ENCODE results near the gene LUC7L.
"Not testable (repeated sequence)": the region's sequence is repeated elsewhere in the genome, so short reads cannot be mapped to it uniquely, and the experiment has no call there.

LUC7L gene

DNA sequence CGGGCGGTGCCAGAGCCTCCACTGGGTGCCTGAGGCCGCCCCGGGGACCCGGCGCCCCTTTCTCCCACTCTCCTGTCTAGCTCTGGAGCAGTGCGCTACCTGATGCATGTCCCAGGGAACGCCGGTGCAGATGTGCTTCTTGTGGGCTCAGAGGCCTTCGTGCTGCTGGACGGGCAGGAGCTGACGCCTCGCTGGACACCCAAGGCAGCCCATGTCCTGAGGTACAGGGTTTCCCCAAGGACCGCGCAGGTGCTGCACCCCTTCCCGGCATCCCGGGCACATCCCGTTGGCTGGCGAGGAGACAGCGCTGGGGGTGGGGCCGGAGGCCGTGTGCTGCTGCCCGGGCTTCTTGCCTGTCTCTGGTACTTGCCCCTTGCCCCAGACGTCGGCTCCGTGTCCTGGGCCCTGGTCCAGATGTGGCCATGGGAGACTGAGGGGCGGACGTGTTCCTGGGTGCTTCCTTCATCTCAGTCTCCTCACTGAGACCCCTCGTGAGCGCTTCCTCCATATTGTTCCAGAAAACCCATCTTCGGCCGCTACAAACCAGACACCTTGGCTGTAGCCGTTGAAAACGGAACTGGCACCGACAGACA lies 34.0 kb upstream of the LUC7L start:
- DNase-seq (ENCODE audit: low spot score): no peak

DNA sequence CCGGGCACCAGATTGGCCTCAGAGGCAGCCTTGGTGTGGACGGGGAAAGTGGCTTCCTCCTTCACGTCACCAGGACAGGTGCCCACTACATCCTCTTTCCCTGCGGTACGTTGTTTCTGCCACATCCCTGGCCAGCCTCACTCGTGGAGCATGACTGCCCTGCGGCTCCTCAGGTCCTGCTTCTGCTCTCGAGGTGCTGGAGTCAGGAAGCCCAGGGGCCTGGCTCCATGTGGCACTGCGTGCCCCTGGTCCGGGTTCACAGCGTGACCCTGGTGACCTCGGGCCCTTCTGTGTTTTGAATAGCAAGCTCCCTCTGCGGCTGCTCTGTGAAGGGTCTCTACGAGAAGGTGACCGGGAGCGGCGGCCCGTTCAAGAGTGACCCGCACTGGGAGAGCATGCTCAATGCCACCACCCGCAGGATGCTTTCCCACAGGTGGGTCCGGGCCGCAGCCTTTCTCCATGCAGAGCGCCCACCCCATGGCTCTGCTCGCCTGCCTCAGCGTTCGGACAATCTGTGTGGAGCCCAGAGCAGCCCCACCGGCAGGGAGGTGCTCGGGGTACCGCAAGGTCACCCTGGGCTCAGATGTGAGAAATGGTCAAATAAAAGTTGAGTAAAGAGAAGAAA lies 33.0 kb upstream of the LUC7L start:
- DNase-seq (ENCODE audit: low spot score): no peak

DNA sequence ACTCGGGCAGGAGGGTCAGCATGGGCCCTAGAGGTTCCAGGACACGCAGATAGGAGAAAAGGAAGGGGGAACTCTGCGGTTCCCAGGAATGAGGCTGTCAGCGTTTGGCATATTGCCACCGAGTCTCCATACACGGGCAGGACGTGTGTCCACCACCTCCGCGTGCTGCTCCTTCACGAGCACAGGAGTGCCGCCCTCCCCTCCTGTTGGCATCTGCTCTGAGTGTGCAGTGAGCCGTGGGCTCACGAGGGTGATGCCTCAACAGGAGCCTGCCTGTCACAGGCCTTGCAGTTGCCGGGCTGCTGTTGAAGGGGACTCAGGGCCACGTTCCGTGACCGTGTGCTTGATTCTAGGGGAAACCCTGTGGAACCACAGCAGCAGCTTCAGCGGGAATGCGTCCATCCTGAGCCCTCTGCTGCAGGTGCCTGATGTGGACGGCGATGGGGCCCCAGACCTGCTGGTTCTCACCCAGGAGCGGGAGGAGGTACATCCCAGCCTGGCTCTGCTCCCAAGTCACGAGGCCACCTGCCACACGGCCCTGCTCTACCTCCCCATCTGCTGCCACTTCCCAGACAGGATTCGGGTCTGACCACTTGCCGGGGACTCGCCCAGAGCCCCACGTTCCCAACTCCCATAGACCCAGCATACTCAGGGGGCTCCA lies 31.9 kb upstream of the LUC7L start:
- DNase-seq (ENCODE audit: low spot score): peak; percentile 3

DNA sequence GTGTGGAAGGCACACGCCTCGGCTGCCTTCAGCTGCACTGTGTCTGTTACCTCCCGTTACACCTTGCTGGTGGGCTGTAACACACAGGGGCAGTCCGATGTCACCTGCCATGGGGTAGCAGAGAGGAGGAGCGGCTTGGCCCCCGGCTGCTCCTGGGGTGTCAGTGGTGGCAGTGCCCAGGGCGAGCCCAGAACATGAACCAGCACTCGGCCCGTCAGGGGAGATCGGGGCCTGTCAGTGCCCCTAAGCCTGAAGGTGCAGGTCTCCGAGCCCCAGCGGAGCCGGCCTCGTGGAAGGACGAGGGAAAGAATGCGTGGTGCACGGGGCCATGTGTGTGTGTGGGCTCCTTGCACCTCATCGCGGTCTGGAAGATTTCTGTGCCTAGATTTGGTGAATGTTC lies 31.1 kb upstream of the LUC7L start:
- no peak for DNase-seq (ENCODE audit: low spot score)

DNA sequence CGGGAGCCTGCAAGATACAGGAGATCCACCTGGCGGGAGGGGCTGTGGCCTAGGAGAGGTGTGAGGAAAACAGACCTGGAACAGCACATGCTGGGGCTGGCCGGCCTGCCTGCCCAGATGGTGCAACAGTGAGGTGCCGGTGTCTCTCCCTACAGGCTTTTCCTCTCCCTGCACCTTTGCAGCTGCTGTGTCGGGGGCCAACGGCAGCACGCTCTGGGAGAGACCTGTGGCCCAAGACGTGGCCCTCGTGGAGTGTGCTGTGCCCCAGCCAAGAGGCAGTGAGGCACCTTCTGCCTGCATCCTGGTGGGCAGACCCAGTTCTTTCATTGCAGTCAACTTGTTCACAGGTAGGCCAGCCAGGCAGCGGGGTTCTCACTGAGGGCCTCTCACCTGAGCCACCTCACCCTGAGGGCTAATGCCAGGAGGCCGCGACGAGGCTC lies 30.6 kb upstream of the LUC7L start:
- no peak for DNase-seq (ENCODE audit: low spot score)

DNA sequence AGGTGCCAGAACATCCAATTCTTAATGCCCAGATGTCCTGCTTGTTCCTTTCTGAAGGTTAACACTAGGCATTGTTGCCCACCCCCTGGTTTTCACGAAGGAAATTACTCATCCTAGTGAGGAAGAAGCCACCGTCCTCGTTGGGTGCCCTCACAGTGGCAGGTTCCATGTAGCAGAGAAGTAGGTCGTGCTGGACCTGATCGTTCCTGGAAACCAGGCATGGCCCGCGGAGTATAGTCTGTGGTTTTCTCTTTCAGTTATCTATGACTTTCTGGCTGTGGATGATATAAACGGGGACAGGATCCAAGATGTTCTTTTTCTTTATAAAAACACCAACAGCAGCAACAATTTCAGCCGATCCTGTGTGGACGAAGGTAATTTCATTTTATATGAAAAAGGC lies 30.0 kb upstream of the LUC7L start:
- DNase-seq (ENCODE audit: low spot score): no peak

DNA sequence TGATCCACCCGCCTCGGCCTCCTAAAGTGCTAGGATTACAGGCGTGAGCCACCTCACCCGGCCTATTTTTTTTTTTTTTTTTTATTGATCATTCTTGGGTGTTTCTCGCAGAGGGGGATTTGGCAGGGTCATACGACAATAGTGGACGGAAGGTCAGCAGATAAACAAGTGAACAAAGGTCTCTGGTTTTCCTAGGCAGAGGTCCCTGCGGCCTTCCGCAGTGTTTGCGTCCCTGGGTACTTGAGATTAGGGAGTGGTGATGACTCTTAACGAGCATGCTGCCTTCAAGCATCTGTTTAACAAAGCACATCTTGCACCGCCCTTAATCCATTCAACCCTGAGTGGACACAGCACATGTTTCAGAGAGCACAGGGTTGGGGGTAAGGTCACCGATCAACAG lies 28.8 kb upstream of the LUC7L start:
- DNase-seq (ENCODE audit: low spot score): not testable (repeated sequence)

DNA sequence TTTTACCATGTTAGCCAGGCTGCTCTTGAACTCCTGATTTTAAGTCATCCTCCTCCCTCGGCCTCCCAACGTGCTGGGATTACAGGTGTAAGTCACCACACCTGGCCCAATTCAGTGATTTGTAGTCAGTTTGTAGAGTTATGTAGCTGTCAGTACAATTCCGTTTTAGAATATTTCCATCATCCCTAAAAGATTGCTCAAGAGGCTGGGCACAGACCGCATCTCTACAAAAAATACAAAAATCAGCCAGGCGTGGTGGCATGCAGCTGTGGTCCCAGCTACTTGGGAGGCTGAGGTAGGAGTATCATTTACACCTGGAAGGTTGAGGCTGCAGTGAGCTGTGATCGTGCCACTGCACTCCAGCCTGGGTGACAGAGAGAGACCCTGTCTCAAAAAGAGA lies 25.9 kb upstream of the LUC7L start:
- DNase-seq (ENCODE audit: low spot score): no peak

DNA sequence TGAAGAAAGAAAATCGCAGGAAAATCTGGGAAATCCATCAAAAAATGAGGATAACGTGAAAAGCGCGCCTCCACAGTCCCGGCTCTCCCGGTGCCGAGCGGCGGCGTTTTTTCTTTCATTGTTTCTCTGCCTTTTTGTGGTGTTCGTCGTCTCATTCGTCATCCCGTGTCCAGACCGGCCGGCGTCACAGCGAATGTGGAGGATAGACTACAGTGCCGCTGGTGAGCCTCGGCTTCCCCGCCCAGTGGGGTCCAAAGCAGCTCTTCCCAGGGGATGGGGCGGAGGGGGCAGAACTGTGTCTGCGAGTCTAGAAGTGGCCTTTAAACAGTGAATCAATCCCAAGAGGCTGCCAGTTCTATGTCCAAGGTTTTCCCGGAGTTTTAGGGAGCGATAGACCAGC lies 25.2 kb upstream of the LUC7L start:
- DNase-seq (ENCODE audit: low spot score): no peak

DNA sequence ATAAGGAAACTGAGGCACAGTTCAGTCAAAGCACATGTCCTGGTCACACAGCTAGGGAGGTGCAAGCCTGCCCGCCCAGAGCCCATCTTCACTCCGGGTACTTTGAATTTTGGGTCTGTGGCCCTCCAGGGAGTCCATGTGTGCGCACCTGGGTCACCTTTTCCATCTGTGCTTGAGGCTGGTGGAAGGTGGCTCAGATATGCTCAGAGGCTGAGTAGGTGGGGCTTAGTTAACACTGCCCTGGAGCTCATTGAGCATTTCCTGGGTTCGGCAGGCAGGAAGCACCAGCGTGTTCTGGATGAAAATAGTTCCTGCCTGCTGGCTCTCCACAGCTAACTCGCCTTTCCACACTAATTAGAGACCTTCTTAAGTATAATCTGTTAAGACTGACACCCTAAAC lies 24.6 kb upstream of the LUC7L start:
- no peak for DNase-seq (ENCODE audit: low spot score)

DNA sequence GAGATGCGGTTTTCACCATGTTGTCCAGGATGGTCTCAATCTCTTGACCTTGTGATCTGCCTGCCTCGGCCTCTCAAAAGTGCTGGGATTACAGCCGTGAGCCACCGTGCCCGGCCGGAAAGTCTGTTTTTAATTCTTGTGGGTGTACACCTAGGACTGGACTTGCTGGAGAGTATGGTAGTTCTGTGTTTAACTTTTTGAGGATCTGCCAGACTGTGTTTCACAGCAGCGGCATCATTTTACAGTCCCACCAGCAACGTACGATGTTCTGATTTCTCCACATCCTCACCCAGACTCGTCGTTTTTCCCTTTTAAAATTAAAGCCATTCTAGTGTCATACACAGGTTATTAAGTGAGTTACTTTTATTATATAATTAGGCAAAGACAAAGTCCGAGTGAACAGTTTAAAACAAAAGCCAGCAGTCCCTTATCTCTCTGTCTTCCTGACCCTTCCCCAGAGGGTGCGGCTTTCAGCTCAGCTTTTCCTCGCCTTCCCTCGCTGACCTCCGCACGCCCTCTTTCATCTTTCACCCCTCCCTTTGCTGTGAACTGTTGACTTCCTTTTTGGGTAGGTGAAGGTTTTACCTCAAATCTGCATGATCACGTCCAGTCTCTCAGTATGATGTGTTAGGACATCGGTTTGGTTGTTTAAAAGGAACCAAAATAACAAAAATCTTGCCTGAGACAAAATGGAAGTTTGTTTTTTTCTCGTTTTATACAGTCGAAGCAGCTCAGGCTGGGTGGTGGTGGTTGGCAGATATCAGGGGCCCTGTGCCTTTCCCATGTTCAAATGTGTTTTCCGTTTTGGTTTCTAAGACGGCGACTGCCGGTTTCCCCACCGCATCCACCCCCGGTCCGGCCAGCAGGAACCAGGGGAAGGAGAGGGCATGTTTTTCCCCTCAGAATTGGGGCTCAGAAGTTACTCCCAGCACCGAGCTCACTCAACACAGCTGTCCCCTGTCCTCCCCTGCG lies 23.4 kb upstream of the LUC7L start:
- no peak for DNase-seq (ENCODE audit: low spot score)

DNA sequence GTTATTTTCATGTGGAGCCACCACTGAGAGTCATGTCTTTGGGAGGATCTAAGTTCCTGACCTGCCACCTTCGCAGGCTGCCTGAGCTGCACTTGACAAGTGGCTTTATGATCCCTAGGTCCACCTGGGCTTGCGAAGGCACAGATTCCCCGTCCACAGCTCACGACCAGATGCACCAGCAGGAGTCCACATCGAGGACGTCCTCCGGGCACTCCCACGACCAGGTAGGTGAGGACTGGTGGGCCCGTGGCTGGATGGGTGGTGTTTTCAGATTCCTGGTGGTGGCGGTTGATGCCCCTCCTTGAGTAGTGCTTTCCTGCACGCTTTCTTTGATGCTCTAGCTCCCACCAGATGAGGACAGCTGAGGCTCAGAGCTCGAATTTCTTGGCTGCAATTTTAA lies 20.2 kb upstream of the LUC7L start:
- DNase-seq (ENCODE audit: low spot score): no peak

DNA sequence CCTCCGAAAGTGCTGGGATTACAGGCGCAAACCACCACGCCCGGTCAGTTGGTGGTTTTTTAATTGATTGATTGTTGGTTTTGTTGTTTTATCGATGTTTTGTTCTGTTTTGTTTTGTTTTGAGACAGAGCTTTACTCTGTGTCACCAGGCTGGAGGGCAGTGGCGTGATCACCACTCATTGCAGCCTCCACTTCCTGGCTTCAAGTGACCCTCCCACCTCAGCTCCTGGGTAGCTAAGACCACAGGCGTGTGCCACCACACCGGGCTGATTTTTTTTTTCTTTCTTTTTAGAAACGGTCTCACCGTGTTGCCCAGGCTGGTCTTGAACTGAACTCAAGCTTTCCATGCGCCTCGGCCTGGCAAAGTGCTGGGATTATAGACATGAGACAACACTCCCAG lies 17.8 kb upstream of the LUC7L start:
- no peak for DNase-seq (ENCODE audit: low spot score)

DNA sequence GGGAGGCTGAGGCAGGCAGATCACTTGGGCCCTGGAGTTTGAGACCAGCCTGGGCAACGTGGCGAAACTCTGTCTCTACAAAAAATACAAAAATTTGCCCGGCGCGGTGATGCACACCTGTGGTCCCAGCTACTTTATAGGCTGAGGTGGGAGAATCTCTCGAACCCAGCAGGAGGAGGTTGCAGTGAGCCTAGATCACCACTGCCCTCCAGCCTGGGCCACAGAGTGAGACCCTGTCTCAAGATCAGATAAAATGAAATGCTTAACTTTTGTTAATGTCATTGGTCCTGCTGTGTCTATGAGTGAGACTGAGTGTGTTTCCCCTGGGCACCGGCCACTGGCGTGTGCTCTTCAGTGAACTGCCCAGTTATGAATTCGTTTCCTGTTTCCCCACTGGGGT lies 15.9 kb upstream of the LUC7L start:
- DNase-seq (ENCODE audit: low spot score): no peak

DNA sequence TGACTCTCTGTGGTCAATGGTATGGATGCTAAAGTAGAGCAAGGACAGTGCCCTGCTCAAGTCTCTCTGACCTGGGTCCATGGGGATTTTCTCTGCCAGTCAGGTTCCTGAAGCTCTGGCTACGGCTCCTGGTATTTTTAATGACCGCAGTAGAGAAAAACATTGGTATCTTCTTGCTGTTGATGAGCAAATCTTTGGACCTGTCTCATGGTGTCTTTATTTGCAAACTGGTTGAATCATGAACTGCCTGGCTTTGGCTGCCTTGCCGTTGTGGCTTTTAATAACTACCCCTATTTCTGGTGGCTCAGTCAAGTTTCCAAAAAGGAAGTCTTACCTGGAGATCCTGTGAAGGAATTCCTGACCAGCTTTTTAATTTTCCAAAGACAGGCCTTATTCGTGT lies 14.1 kb upstream of the LUC7L start:
- no peak for DNase-seq (ENCODE audit: low spot score)

DNA sequence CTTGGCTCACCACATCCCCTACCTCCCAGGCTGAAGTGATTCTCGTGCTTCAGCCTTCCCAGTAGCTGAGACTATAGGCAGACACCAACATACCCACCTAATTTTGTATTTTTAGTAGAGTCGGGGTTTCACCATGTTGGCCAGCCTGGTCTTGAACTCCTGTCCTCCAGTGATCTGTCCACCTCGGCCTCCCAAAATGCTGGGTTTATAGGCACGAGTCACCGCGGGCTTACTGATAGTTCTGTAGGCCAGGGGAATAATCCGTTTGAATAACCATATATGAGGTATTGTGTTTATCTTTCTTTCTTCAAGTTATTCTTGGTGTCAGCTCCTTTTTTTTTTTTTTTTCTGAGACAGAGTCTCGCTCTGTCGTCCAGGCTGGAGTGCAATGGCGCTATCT lies 13.0 kb upstream of the LUC7L start:
- no peak for DNase-seq (ENCODE audit: low spot score)

DNA sequence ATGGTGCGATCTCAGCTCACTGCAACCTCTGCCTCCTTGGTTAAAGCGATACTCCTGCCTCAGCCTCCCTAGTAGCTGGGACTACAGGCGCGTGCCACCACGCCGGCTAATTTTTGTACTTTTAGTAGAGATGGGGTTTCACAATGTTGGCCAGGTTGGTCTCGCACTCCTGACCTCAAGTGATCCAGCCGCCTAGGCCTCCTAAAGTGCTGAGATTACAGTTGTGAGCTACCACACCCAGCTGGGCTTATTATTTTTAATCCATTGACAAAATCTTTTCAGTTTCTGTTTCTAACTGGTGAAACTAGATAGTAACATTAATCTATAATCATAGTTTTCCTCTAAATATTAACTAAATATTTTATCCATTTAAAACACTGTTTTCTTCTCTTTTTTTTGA lies 11.3 kb upstream of the LUC7L start:
- no peak for DNase-seq (ENCODE audit: low spot score)

DNA sequence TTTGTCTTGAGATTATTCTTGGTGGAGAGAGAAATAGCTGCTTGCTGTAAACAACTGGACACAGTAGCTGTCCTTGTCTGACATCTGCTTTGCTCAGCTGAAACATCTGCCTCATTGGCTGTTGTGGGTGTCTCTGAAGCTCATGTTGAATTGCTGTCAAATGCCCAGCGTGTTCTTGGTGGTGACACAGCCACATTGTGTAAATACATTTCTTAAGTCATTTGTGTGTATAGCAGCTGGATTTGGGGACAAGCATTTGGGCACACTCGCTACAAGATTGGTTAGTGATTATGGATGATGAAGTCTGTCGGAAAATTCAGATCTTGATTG lies 10.7 kb upstream of the LUC7L start:
- peak; percentile 36 for DNase-seq (ENCODE audit: low spot score)

DNA sequence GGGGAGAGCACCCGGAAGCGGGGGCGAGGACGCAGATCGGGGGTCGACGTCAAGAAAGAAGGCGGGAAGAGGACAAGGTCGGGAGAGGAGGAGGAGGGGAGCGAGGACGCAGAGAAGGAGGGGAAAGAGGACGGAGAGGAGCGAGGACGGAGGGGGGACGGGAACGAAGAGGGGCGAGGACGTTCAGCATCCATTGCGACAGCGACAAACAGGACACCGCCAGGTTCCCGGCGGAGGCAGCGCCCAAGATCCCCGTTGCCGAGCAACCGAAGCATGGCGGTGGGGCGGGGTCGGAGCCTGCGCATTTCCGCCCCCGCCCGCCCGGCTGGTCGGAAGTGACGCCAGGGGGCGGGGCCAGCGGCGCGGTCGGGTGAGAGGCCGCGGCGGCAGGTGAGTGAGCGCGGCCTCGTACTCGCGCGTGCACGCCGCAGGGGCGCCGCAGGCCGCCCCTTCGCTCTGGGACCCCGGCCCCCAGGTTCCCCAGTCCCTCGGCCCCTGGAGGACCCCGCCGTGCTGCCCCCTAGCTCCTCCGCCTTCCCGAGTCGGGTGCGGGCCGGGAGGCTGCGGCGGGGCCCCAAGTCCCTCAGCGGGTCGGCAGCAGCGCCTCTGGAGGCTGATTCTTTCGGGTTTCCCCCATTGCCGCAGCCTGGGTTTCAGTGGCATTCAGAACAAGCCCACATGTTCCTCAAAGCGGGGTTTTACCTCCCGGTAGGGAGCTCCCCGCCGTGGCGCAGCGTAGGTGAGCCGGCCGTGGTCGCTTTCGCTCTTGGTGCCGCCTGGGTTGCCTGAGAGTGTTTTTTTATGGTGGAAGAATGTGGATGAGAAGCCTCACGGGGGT lies 5.4 kb upstream of the LUC7L start, which contains the start of gene FAM234A:
FAM234A (plus strand) TSS at position 354 of the 838 bp plus-strand sequence. CDS start 19,593 bp downstream, outside the sequence.
- DNase-seq (ENCODE audit: low spot score): peak; percentile 98

DNA sequence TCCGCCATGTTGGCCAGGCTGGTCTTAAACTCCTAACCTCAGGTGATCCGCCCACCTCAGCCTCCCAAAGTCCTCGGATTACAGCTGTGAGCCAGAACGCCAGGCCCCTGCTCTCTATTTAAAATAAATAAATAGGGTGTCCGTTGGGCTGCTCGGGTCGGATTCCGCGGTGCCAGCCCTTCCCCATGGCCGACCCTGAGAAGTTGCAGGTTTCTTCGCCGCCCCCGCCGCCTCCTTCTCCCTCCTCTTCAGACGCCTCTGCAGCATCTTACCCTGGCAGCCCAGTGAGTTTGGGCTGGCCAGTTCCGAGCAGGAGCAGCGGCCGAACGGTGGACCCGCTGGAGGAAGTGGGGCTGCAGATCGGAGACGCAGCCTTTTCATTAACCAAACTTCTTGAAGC lies 1.7 kb upstream of the LUC7L start:
- no peak for DNase-seq (ENCODE audit: low spot score)

DNA sequence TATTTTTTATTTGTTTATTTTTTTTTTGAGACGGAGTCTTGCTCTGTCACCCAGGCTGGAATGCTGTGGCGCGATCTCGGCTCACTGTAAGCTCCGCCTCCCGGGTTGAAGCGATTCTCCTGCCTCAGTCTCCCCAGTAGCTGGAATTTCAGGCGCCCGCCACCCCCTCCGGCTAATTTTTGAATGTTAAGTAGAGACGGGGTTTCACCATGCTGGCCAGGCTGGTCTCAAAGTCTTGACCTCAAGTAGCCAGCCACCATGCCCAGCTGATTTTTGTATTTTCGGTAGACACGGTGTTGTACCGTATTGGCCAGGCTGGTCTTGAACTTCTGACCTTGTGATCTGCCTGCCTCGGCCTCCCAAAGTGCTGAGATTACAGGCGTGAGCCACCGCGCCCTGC lies 1.1 kb upstream of the LUC7L start:
- DNase-seq (ENCODE audit: low spot score): not testable (repeated sequence)
